ENCODE measurements around the gene PARP14. TPM values are rescaled to one million over a fixed set of nuclear protein-coding genes. Genes with fewer than 3 reads are reported as not detected.

PARP14 gene
- 10 to 100 TPM; 31.6 to 31.9 TPM for total RNA-seq

GRCh38 chr3:122680475-122681283 is at the start of gene PARP14:
PARP14 (plus strand) TSS chr3:122680839; CDS start chr3:122680884, 45 bp downstream.
- Histone ChIP-seq H3K36me3 (replicated peaks in 1 of 2; ENCODE audit: insufficient read depth in 1 of 2, low read depth in 2 of 2) (no peaks in the 10 kb centered on the region), H3K9me3 (no peaks in the 10 kb centered on the region), H3K4me1 (peaks cover 33% of the 10 kb centered on the region), H3K4me3 (peak within 1 kb of the TSS; percentile 44 to 84), H3K27ac (peak within 1 kb of the TSS; percentile 71 to 93 (median 90)), H3K27me3 (no peaks in the 10 kb centered on the region)
- TF ChIP-seq CTCF (IDR thresholded peaks at IDR 0.05) = peak in 5 of 7 experiments; percentile 8 to 42 (median 21)
- peak in 2 of 3 donors; percentile 75 to 76 for TF ChIP-seq POLR2A (IDR thresholded peaks at IDR 0.05)
- intact Hi-C loops (cut with DNase I) = no loop called here
- WGBS, 2 donors = 0% methylated on average over 39 to 61 of the region's 63 CpGs
- peak; percentile 76 to 86 (median 80) for DNase-seq
- peak; percentile 83 for ATAC-seq

GRCh38 chr3:122635789-122636188 is 44.9 kb upstream of the PARP14 start:
- Histone ChIP-seq H3K36me3 (replicated peaks in 1 of 2; ENCODE audit: insufficient read depth in 1 of 2, low read depth in 2 of 2) (no peaks in the 10 kb centered on the region), H3K9me3 (no peaks in the 10 kb centered on the region), H3K4me1 (peaks cover 5% of the 10 kb centered on the region), H3K27ac (no peak overlapping the region), H3K4me3 (no peak overlapping the region), H3K27me3 (no peaks in the 10 kb centered on the region)
- no peak for TF ChIP-seq CTCF (IDR thresholded peaks at IDR 0.05)
- TF ChIP-seq POLR2A (IDR thresholded peaks at IDR 0.05) = no peak
- ATAC-seq (no peak), DNase-seq (no peak)
- intact Hi-C loops (cut with DNase I) = no loop called here
- WGBS, 2 donors = 69 to 78% methylated on average over 5 of the region's 5 CpGs

GRCh38 chr3:122636697-122637096 is 43.9 kb upstream of the PARP14 start:
- intact Hi-C loops (cut with DNase I) = no loop called here

GRCh38 chr3:122640437-122640999 is 40.1 kb upstream of the PARP14 start:
- H3K4me1 ChIP-seq = peaks cover 5% of the 10 kb centered on the region
- DNase-seq (no peak), ATAC-seq (peak; percentile 73)
- peak overlapping the region in 1 of 4 donors; percentile 30 for H3K27ac ChIP-seq
- no peak for TF ChIP-seq CTCF (IDR thresholded peaks at IDR 0.05)
- no peak for TF ChIP-seq POLR2A (IDR thresholded peaks at IDR 0.05)
- H3K9me3 ChIP-seq = no peaks in the 10 kb centered on the region
- no peaks in the 10 kb centered on the region for H3K36me3 ChIP-seq (replicated peaks in 1 of 2; ENCODE audit: insufficient read depth in 1 of 2, low read depth in 2 of 2)
- intact Hi-C loops (cut with DNase I) = no loop called here
- no peaks in the 10 kb centered on the region for H3K27me3 ChIP-seq
- no peak overlapping the region for H3K4me3 ChIP-seq

More at GRCh38 chr3:122636697-122637096, 43.9 kb upstream of the PARP14 start:
- TF ChIP-seq CTCF (IDR thresholded peaks at IDR 0.05) (no peak), POLR2A (IDR thresholded peaks at IDR 0.05) (no peak)
- Histone ChIP-seq H3K4me3 (no peak overlapping the region), H3K27me3 (no peaks in the 10 kb centered on the region), H3K36me3 (replicated peaks in 1 of 2; ENCODE audit: insufficient read depth in 1 of 2, low read depth in 2 of 2) (no peaks in the 10 kb centered on the region), H3K9me3 (no peaks in the 10 kb centered on the region), H3K4me1 (peaks cover 5% of the 10 kb centered on the region), H3K27ac (no peak overlapping the region)
- WGBS, 2 donors = 35 to 41% methylated on average over 3 of the region's 3 CpGs
- DNase-seq (no peak), ATAC-seq (no peak)
